ENCODE measurements around the gene RAB31. TPM values are rescaled to one million over a fixed set of nuclear protein-coding genes. Genes with fewer than 3 reads are reported as not detected.

Gene RAB31
- total and polyA plus RNA-seq, 2 of the 13 experiments (the other 11 are each of a cell fraction or from before 2014, with no cell fraction given) = 1.1 to 1.7 TPM

DNA sequence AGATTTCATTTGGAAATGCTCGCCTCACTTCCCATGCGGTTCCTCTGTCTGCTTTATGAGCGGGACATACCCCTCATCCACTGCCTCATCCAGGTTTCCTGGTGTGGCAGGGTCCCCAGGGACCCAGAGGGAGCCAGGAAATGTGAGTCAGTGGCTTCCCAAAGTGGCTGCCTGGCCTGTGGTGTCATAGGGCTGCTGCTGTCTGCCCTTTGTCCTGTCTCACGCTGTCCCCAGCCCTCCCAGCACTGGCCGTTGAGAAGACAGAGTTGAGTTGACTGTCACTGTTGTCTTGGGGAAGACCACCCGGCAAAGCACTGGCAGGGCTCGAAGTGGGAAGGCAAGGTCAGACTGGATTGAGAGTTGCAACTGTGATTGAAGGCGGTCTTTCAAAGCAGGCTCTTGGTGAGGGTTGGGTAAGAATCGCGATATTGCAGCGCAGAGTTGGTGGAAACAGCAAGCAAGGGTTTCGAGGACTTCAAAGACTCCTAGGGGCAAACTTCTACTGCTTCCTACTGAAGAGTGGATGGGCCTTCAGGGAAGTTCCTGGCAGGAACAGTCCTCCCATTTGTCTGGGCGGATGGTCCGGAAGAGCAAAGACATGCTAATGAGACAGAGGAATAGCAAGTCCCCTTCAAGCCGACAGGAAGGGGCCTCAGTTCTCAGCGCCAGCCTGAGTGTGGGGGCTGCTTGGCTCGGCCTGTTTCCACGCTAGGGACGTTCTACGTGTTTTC is 33.9 kb downstream of the RAB31 start (continued):
- no peak for TF ChIP-seq PHF21A (CRISPR knock-in tag; IDR thresholded peaks at IDR 0.05)
- 0 out of 2 replicates have a peak, but pooled peaks have one; percentile 10 for TF ChIP-seq MED13 (CRISPR knock-in tag; IDR thresholded peaks at IDR 0.05)
- no peak for TF ChIP-seq MIER2 (CRISPR knock-in tag; IDR thresholded peaks at IDR 0.05)
- TF ChIP-seq, protein P1, sequence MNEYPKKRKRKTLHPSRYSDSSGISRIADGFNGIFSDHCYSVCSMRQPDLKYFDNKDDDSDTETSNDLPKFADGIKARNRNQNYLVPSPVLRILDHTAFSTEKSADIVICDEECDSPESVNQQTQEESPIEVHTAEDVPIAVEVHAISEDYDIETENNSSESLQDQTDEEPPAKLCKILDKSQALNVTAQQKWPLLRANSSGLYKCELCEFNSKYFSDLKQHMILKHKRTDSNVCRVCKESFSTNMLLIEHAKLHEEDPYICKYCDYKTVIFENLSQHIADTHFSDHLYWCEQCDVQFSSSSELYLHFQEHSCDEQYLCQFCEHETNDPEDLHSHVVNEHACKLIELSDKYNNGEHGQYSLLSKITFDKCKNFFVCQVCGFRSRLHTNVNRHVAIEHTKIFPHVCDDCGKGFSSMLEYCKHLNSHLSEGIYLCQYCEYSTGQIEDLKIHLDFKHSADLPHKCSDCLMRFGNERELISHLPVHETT (CRISPR knock-in tag; conservative IDR thresholded peaks at IDR 0.05) = no peak
- no peak for TF ChIP-seq ZNF678 (CRISPR knock-in tag; IDR thresholded peaks at IDR 0.05)
- no peak for TF ChIP-seq ARID2 (CRISPR knock-in tag; IDR thresholded peaks at IDR 0.05; ENCODE audit: borderline replicate concordance)
- no peak for TF ChIP-seq ZEB1 (IDR thresholded peaks at IDR 0.05; ENCODE audit: insufficient replicate concordance, low read depth)
- TF ChIP-seq ZNF430 (CRISPR knock-in tag; IDR thresholded peaks at IDR 0.05) = no peak
- no peak for TF ChIP-seq RFX3 (CRISPR knock-in tag; IDR thresholded peaks at IDR 0.05)
- no peak; the same call in 1 of the 2 replicates for TF ChIP-seq SALL1 (CRISPR knock-in tag; IDR thresholded peaks at IDR 0.05)
- no peak for TF ChIP-seq MEF2D (CRISPR knock-in tag; IDR thresholded peaks at IDR 0.05)
- TF ChIP-seq POLR2A (IDR thresholded peaks at IDR 0.05; ENCODE audit: insufficient read depth in 1 of 2, low read depth in 2 of 2, low read length in 2 of 2) = no peak
- TF ChIP-seq TBX3 (IDR thresholded peaks at IDR 0.05; ENCODE audit: borderline replicate concordance) = no peak
- no peak for TF ChIP-seq MAZ (IDR thresholded peaks at IDR 0.05; ENCODE audit: borderline replicate concordance, low read depth, low read length)
- TF ChIP-seq MAZ (CRISPR knock-in tag; IDR thresholded peaks at IDR 0.05; ENCODE audit: low read depth) = no peak
- no peak for TF ChIP-seq RCOR2 (CRISPR knock-in tag; IDR thresholded peaks at IDR 0.05)
- no peak for TF ChIP-seq ZNF747 (CRISPR knock-in tag; IDR thresholded peaks at IDR 0.05; ENCODE audit: borderline replicate concordance)
- TF ChIP-seq, protein P2, sequence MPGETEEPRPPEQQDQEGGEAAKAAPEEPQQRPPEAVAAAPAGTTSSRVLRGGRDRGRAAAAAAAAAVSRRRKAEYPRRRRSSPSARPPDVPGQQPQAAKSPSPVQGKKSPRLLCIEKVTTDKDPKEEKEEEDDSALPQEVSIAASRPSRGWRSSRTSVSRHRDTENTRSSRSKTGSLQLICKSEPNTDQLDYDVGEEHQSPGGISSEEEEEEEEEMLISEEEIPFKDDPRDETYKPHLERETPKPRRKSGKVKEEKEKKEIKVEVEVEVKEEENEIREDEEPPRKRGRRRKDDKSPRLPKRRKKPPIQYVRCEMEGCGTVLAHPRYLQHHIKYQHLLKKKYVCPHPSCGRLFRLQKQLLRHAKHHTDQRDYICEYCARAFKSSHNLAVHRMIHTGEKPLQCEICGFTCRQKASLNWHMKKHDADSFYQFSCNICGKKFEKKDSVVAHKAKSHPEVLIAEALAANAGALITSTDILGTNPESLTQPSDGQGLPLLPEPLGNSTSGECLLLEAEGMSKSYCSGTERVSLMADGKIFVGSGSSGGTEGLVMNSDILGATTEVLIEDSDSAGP (CRISPR knock-in tag; IDR thresholded peaks at IDR 0.05; ENCODE audit: borderline replicate concordance) = no peak
- no peak for TF ChIP-seq ZNF530 (CRISPR knock-in tag; IDR thresholded peaks at IDR 0.05; ENCODE audit: low read depth)
- no peak for TF ChIP-seq ZNF550 (CRISPR knock-in tag; IDR thresholded peaks at IDR 0.05; ENCODE audit: borderline replicate concordance)
- no peak for TF ChIP-seq RBM22 (optimal IDR thresholded peaks at IDR 0.05; ENCODE audit: low read length)
- TF ChIP-seq ZNF30 (CRISPR knock-in tag; IDR thresholded peaks at IDR 0.05) = no peak
- no peak for TF ChIP-seq RAD21 (CRISPR knock-in tag; IDR thresholded peaks at IDR 0.05)
- 0 out of 2 replicates have a peak, but pooled peaks have one; percentile 37 for TF ChIP-seq ZNF839 (CRISPR knock-in tag; IDR thresholded peaks at IDR 0.05; ENCODE audit: borderline replicate concordance)
